ENCODE measurements around the gene KCTD21.
A peak's percentile ranks its signal among the peaks of the same experiment; 100 is the strongest.
"Not testable (repeated sequence)": the region's sequence is repeated elsewhere in the genome, so short reads cannot be mapped to it uniquely, and the experiment has no call there.

KCTD21 gene, protein sequence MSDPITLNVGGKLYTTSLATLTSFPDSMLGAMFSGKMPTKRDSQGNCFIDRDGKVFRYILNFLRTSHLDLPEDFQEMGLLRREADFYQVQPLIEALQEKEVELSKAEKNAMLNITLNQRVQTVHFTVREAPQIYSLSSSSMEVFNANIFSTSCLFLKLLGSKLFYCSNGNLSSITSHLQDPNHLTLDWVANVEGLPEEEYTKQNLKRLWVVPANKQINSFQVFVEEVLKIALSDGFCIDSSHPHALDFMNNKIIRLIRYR

DNA sequence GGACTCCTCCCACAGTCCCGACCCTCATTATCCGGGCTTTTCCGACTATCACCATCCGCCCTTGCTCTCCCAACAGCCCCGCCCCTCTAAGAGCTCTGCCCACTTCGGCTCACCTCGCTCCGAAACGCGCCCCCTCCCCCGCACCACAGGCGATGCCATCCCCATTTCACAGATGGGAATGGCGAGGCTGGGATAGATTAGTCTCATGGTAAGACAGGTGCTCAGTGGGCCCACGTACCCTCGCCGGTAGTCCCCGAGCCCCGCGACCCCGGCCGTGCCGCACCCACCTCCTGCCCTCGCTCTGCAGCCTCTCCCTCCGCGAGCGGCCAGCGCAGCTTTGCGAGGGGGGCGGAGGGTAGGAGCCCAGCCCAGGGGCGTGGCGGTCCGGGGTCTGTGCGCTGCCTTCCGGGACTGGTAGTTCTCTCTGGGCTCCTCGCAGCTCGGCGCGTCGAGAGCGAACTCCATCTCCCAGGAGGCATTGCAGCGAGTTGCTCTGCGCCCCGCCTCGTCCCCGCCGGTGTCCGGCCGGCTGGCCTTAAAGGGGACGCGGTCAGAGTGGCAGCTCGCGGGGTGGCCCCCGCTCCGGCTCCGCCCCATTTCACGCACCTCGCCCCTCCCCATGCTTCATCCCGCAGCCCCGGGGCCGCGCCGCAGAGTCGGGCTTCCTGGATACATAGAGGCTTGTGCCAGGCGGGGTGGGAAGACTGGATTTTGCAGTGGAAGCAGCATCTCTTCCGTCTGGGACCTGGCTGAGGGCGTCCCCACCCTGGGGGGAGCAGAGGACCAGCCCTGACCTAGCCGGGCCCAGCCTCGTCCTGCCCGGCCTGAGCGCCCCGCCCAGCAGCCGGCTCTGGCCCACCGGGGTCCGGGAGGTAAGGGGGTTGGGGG lies at the start of gene KCTD21, which contains the start of gene USP35:
KCTD21 (minus strand) TSS at position 341 of the 888 bp plus-strand sequence. CDS start 14,072 bp downstream, outside the sequence.
USP35 (plus strand) TSS at position 634 of the 888 bp plus-strand sequence. CDS start 7,327 bp downstream, outside the sequence.
- DNase-seq = peak; percentile 78

DNA sequence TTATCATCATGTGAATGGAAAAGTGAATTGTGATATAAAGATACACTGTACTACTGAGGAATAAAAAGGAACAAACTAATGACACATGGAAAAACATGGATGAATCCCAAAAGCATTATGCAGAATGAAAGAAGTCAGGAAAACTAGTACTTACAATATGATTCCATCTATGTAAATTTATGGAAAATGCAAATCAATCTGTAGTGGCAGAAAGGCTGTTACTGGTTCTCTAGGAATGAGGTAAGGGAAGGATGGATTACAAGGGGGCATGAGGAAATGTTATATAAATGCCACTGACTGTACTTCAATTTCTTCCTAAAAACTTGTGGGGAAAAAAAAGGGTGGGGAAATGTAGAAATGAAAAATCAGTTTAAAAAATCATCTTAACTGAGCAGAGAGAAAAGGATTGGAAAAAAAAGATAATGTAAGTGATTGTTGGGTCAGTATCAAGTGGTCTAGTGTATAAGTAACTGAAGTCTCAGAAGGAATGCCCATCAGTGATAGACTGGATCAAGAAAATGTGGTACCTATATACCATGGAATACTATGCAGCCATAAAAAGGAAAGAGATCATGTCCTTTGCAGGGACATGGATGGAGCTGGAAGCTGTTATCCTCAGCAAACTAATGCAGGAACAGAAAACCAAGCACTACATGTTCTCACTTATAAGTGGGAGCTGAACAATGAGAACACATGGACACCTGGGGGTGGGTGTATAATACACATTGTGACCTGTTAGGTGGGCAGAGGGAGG lies 49.0 kb upstream of the KCTD21 start:
- no peak for DNase-seq

DNA sequence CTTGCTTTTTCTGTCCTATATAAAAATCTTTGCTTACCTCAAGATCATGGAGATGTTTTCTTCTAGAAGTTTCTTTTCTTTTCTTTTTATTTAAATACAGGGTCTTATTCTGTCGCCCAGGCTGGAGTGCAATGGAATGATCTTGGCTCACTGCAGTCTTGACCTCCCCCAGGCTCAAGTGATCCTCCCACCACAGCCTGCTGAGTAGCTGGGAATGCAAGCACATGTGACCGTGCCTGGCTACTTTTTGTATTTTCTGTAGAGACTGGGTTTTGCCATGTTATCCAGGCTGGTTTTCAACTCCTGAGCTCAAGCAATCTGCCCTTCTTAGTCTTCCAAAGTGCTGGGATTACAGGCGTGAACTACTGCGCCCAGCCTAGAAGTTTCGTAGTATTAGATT lies 45.6 kb upstream of the KCTD21 start:
- no peak for DNase-seq

DNA sequence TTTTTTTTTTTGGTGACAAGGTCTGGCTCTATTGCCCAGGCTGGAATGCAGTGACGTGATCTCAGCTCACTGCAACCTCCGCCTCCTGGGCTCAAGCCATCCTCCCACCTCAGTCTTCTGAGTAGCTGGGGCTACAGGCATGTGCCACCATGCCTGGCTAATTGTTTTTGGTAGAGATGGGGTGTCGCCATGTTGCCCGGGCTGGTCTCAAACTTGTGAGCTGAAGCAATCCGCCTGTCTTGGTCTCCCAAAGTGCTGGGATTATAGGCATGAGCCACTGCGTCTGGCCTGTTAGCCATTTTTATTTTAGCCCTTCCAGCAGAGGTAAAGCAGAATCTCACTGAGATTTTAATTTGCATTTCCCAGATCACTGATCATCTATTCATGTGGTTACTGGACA lies 44.6 kb upstream of the KCTD21 start:
- DNase-seq = not testable (repeated sequence)

DNA sequence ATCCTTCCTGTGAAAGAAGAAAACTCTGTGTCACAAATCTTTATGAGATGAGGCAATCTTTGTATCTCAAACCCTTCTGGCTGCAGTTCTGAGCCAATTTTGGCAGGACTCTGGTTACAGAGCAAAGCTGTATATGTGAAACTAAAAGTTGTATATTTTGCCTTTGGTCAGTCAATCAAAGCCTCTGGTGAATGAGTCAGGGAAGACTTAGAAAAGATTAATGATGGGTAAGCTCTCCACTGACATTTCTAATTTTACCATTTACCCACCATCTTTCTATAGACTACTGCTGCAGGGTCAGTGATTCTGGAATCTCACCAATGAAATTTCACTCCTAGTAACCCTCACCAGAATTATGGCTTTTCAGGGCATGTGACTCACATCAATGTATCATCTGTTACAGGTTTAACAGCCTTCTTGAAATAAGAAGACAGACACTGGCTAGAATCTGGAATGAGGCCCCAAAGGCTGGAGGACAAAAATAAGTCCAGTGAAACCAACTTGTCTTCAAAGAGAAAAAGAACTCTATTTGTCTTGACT lies 43.6 kb upstream of the KCTD21 start:
- DNase-seq = no peak

DNA sequence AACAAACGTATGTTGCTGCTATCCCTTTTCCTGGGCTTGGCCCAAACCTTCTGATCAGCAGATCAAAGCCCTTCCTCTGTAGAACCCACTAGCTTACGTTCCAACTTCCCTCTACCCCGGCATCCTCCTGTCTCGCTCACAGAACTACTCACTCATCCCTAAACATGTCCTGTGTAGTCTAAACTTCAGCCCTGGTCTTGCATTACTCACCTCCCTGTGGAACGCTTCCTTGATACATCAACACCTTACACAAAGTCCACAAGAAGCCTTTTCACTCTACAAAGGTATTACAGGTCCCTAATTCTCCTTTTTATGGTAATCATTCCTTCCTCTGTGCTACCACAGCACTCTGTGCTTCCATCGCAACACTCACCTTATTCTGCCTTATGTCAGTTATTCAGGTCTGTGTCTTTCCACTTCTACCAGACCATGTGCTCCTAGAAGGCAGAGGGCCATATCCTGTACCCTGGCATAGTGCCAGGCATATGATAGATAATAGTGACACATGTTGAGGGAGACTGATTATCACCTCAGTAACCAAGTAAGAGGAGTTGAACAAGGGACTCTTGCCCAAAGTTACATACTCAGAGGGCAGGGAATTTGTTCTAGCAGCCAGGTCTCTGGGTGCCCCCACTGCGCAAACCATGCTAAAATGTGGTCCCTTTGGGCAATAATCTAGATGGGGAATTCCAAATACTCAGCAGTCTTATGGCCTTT lies 41.9 kb upstream of the KCTD21 start:
- no peak for DNase-seq

DNA sequence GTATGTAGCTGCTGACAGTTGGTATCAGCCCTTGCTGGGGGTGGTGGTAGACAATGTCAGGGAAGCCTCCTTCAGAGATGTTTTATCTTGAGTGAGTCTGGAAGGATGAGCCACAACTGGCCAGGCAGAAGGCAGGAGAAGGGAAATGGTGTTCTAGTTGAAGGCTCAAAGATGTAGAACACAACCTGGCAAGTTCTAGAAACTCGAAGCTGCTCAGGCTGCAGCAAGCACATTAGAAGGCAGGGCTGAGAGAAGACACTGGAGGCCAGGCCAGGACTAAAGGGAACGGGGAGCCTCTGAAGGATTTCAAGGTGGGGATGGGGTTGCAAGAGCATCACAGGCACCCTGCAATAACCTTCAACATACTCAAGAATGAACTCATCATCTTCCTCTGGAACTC lies 40.7 kb upstream of the KCTD21 start:
- no peak for DNase-seq

DNA sequence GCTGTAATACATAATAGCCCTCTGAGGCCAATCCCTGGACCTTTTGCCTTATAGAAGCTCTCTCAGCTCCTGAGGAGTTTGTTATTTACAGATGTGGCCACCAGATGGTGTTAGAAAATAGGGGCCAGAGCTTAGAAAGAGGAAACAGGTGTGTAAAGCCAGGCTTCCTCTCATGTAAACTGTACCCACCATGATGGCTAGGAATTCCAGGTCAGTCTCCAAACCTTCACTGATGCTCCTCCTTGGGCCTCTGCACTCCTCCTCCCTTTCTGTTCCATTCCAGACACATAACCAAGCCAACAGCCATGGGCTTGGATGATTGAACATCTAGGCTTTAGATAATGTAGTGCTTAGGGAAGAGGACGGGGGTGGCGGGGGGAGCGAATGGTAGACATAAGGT lies 40.0 kb upstream of the KCTD21 start:
- DNase-seq = peak; percentile 27

DNA sequence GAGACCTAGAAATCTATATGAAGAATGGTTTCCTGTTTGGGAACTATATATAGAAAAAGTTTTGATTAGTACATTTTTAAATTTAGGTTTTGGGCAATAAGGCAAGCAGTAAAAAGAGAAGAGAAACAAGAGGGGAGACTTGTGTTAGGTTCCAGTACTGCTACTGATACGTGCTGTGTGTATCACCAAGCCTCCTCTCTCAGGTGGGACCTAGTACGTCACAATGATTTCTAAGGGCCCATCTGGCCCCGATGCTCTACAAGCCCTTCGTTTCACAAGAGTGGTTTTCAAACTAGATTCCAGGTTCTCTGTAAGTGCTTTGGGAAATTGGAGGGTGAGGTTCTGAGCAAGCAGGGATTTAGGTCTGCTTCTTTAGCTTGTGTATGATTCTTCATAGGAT lies 39.5 kb upstream of the KCTD21 start:
- DNase-seq = no peak

DNA sequence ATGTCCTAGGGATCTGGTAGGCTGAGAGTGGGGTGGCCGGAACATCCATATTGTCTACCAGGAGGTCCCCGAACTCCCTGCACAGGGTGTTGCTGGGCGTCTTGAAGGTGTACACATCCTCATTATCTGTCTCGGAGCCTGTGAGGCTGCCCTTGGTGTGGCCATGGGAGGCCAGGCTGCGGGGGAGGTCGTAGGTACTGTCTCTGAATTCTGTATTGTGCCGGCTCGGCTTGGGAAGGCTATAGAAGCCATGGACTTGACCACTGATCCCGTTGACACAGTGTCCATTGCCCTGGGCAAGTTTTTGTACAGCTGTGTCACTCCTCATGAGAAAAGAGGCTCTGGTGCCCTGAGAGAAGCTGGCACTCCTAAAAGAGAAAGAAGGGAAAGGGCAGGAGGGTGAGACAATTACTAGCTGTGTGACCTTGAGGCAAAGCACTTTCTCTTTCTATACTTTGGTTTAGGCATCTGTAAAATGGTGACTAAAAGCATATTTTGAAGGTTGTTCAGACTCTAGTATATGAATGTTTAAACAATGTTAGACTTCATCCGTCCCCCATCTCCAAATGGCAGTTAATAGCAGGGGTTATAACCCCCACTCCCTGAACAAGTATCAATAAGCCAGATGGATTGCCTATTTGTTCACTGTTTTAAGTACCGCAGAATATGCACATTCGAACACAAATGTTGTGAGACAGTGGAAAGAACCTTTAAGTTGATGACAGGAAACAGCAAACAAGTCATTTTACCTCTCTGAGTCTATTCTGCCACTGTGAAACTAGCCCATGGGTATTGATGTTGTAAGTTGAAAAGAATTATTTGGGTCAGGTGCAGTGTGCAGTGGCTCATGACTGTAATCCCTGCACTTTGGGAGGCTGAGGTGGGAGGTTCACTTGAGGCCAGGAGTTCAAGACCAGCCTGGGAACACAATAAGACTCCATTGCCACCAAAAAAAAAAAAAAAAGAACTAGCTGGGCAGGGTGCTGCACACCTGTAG lies 38.6 kb upstream of the KCTD21 start:
- no peak for DNase-seq

DNA sequence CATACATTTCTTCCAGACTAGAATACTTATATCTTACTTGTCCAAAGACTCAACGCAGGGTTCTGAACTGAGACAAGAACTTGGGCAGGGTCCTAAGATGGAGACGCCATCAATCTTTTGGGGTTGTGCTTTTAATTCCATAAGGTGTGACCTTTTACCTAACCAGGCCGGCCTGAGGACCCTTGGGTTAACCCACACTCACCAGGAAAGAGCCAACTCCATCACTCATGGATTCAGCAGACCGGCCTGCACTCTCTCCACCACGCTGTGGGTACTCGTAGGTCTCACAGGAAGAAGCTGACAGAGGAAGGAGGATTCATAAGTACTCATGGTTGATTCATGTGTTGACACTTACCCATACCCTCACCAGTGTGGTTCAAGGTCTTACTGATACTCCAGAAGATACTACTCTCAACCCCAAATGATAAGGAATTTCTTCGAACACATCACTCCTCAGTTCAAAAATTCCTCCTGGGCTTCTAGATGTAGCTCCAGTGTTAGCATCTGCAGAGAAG lies 36.5 kb upstream of the KCTD21 start:
- DNase-seq = no peak

DNA sequence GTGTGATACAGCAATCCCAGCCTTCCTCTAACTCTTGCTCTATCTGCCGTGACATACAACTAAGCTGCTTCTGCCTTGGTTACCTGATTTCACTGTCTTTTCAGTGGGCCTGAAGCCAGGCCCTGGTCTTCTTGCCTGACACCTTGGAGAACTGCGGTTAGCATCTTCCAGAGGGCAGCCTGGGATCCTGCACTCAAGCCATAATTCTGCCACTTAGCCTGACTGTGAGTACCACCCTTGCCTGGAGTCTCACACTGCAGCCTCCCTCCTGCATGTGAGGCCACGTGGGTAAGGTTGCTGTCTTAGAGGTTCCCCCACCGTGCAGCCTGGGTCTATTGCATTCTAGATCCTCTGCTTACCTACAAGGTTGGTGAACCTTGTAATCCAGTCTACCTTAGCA lies 36.1 kb upstream of the KCTD21 start:
- DNase-seq = no peak

DNA sequence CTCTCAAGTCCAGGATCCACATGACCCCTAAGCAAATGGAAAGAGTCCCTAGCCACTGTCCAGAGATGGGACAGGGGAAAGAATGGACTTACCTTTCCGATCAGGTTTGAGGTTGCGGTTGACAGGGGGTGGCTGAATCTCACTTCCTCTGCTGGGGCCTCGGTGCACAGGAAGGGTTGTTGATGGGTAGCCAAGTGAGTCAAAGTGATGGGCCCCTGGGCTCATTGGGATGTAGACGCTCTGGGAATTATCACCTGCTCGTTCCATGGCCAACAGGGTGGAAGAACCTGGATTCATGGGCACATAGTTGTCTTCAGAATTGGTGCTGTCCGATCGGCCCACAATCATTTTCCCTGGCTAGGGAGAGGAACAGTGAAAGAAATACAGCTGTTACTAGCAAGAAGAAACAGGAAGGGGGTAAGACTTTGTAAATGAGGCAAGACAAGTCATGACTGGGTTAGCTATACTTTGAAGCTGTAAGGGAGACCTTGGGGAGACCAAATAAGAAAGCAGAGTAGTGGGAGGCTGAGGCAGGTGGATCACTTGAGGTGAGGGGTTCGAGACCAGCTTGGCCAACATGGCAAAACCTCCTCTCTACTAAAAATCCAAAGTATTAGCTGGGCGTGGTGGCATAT lies 35.0 kb upstream of the KCTD21 start:
- no peak for DNase-seq

DNA sequence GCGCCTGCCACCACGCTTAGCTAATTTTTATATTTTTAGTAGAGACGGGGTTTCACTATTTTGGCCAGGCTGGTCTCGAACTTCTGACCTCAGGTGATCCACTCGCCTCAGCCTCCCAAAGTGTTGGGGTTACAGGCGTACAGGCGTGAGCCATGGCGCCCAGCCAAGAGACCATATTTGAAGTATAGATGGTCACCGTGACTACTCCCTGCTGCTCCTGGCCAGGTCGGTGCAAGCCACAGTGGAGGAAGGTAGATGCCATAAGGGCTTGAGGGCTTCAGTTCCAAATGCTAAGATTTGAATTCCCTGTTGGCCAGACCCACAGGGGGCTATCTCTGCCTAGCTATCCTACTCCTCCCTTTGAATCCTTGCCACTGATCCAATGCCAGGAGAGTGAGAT lies 34.3 kb upstream of the KCTD21 start:
- DNase-seq = not testable (repeated sequence)

DNA sequence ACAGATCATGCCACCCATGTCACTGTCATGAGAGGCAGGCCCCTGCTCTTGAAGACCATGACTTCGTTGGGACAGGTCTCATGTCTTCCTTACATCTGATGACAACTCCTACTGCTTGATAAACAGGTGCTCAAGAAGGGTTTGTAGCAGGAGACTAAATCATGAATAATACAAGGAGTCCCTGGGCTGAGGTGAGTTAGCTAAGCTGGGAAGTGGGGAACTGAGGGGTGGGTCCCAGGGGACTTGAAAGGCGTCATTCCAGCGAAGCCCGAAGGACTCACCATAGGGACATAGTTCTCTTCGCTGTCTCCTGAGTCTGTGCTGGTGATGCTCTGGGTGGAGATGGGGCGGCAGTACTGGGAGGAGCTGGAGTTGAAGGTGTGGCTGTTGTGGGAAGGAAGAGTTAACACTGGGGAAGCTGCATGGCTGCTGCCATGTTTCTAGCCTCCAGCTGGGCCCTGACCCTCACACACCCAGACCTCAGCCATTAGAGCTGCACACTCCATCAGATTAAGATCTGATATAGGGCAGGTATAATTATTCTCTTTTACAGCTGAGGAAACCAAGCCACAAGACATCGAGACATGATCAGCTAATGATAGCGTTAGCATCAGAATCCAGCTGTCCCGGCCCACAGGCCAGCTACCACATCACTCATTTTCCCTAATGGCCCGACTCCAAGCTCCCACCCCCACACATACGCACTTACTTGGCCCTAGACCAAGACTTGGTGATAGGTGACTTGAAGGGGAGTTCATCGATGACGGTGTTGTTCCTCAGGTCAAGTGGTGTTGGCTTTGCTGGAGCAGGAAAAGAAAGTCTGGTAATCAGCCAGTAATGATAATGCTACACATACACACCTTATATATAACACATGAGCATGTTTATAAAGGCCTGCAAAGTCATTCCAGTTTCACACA lies 33.2 kb upstream of the KCTD21 start:
- no peak for DNase-seq

DNA sequence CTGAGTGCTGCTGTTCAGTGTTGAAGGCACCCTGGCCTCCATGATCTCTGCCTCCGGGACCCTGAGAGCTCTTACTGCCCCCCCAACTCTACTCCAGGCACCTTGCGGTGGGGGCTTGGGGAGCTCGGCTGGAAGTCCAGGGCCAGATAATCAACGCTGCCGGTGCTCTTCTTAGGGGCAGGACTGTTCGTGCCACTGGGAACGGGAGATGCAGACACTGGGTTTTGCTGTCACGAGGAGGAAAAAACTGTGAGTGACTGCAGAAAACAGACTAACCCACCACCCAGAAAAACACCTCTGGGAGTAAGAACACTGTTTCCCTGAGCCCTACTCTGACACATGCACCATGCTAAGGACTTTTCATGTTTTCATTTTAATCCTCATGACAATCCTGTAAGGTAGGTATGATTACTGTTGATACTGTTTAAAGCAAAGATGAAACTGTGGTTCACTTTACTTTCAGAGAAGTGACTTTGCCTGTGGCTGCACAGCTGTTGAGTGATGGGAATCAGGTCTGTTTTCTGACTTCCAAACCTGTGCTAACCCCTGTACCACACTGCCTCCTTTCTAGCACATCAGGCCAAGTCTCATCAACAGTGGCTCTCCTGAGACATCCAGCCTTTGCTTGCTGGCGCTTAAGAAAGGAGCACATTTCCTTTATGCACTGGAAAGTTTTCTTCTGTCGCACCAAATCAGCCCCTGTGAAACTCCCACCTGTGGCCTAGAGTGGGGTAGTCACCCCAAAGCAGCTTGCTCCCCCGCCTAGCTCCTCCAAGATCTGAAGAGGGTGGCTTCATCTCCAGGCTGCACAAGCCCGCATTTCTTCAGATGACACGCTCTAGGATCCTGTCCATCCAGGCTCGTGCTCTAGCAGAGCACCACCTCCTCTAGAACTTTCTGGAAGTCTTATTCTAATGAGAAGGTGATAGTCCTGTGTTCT lies 32.1 kb upstream of the KCTD21 start:
- DNase-seq = no peak

DNA sequence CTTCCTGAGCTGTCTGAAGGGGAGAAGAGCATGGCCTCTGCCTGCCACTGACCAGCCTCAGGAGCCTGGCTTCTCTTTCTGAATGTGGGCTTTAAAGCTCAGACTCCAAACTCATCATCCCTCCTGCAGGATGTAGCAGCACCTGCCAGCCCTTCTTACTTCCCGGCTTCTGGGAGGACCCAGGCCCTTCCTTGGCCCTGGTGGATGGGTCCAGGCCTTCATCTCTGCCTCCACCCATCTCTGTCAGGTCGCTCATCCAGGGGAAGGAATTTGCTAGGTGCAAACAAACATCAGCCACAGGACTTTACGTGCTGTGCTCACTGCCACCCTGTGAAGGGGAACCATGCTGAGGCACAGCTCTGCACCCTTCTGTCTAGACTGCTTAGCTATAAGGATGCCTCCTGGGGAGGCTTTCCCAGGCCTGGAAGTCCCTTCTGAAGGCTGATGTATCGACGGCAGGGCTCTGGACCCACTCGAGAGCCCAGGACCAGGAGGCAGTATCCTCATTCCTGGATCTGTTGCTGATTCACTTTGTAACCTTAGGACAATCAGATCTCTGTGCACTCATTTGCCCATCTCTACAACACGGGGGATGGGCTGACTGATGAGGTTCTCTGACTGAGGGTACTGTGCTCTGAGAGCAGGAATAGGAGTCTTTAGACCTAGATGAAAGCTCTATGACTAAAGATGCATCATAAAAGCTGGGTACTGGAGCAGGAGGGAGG lies 31.2 kb upstream of the KCTD21 start:
- no peak for DNase-seq
